OCI-LY1 (cell line): Measurements from ENCODE around the gene OR52A5.

Source experiments
- EZH2 ChIP-seq: fragments of 200-600 bp; sonication (generic), shearing (Covaris generic); IDR thresholded peaks from 2 replicates; pipeline ENCODE4 v1.8.0; 2017; ENCODE audit warnings: borderline replicate concordance, mixed run types, mild to moderate bottlenecking, antibody characterized with exemption, low read length, moderate library complexity, mixed read lengths
- TF ChIP-seq, protein P1 (sequence below): fragments of 200-600 bp; sonication (generic), shearing (Covaris generic); IDR thresholded peaks from 2 replicates; pipeline ENCODE4 v1.5.1; 2017; ENCODE audit warnings: mild to moderate bottlenecking, antibody characterized with exemption, low read length, moderate library complexity, mixed read lengths

DNA sequence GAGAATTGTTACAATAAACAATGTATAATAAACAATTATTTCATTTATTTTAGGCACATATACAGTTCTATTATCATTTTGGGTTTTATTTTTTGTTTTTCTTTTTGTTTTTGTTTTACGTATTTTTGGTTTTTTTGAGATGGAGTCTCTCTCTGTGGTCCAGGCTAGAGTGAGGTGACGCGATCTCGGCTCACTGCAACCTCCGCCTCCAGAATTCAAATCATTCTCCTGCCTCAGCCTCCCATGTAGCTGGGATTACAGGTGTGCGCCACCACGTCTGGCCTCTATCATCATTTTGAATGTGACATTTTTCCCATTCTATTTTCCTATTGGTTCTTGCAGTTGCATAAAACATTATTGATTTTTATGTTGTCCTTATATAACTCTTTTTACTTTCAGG lies 36.8 kb upstream of the OR52A5 start:
- TF ChIP-seq, protein P1, sequence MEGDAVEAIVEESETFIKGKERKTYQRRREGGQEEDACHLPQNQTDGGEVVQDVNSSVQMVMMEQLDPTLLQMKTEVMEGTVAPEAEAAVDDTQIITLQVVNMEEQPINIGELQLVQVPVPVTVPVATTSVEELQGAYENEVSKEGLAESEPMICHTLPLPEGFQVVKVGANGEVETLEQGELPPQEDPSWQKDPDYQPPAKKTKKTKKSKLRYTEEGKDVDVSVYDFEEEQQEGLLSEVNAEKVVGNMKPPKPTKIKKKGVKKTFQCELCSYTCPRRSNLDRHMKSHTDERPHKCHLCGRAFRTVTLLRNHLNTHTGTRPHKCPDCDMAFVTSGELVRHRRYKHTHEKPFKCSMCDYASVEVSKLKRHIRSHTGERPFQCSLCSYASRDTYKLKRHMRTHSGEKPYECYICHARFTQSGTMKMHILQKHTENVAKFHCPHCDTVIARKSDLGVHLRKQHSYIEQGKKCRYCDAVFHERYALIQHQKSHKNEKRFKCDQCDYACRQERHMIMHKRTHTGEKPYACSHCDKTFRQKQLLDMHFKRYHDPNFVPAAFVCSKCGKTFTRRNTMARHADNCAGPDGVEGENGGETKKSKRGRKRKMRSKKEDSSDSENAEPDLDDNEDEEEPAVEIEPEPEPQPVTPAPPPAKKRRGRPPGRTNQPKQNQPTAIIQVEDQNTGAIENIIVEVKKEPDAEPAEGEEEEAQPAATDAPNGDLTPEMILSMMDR = no peak
- no peak for TF ChIP-seq EZH2
